ENCODE data around the gene ATF3. TPM values are rescaled to one million over a fixed set of nuclear protein-coding genes. Genes with fewer than 3 reads are reported as not detected.

Gene ATF3
- total RNA-seq, 1 donor from 2014 or later: 2.9 TPM

DNA sequence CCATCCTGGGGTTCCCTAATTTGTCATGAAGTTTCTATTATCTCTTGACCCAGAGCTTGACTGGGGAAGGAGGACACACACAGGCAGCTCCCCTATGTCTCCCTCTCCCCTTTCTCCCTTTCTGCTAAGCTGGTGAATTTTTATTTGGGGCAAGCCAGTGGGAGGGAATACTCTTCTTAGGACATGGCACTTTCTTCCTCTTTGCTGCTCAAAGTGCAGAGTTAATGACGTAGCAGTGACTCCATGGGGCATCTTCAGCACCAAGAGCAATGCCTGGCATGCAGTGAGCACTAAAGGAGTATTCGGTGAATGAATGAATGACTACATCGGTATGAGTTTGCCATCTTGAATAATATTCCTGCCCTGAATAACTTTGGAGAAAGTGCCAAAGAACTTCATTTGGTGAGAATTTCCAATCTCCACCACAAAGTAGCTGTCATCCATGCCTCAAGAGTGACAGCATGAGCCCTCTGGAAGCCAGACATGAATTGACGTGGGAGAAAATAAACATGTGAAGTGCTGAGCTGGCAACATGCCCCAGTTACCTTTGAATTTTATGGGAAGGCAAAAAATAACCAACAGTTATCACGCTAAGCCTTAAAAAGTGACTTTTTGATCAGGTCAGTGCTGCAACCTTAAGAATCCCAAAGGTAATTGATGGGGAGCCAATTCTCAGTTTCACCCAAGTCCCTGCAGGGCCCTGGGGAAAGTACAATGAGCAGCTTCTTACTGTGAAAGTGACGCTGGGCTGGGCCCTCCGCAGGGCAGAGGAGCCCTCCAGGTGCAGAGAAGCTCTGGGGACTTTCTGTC is 22.1 kb upstream of the ATF3 start:
- no peak for DNase-seq (ENCODE audit: low read depth)

DNA sequence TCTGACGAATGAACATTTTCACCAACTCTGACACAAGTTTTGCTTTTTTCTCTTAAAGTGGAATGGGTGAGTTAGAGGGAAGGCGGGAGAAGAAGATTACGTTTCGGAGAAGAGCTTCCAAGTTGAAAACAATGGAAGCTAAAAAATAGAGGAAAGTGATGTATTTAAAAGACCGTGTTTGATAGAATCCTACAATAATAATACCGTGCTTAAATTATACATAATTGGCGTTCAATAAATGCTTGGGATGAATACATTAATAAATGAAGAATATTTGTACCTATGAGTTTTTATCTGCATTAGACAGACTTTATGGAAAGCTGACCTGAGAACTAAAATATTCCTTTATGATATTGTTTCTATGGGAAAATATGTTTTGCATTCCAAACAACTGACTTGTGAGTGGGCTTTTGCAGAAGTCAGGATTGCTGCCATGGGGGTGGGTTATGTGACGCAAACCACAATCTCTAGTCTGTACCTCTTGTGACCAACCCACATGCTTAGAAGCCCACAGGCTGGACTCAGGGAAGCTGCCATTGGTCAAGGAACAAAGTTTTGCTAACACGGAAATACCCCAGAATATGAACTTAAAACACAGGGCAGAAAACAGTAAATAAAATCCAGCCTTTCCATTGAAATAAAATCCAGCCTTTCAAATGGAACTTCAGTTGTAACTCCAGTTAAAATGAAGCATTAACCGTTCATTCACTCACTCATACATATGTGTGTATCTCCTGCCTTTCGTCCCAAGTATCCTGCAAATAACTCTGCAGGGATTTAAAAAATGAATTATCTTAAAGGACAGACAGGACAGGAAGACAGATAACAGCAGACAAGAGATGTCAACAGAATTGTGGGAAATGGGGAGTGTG is 21.3 kb upstream of the ATF3 start:
- DNase-seq (ENCODE audit: low read depth): no peak

- no peak for DNase-seq (ENCODE audit: low read depth)
Measured at GRCh38 chr1:212587888-212588510, 20.6 kb upstream of the ATF3 start.

- no peak for DNase-seq (ENCODE audit: low read depth)
Measured at GRCh38 chr1:212589446-212589845, 19.1 kb upstream of the ATF3 start.

GRCh38 chr1:212591922-212592321 is 16.6 kb upstream of the ATF3 start:
- no peak for DNase-seq (ENCODE audit: low read depth)

GRCh38 chr1:212593821-212594251 is 14.7 kb upstream of the ATF3 start:
- DNase-seq (ENCODE audit: low read depth): no peak

- DNase-seq (ENCODE audit: low read depth): no peak
Measured at GRCh38 chr1:212594640-212595039, 13.9 kb upstream of the ATF3 start.

DNA sequence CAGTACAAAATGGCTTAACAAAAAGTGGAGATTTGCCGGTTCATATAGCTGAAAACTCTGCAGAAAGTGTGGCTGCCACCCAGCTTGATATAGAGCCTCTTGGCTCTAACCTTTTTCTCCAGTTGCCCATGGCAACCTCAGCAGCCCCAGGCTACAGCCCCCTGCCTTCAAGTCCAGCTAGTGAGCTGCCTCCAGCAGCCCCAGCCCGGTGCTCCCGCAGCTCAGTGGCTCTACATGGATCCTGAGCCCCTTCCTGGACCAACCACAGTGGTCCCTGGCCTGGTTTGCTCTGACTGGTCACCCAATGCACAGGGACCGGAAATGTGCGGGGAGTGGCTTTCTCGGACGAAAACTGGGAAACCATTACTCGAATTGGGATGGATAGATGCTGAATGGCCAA is 13.3 kb upstream of the ATF3 start:
- no peak for DNase-seq (ENCODE audit: low read depth)

DNA sequence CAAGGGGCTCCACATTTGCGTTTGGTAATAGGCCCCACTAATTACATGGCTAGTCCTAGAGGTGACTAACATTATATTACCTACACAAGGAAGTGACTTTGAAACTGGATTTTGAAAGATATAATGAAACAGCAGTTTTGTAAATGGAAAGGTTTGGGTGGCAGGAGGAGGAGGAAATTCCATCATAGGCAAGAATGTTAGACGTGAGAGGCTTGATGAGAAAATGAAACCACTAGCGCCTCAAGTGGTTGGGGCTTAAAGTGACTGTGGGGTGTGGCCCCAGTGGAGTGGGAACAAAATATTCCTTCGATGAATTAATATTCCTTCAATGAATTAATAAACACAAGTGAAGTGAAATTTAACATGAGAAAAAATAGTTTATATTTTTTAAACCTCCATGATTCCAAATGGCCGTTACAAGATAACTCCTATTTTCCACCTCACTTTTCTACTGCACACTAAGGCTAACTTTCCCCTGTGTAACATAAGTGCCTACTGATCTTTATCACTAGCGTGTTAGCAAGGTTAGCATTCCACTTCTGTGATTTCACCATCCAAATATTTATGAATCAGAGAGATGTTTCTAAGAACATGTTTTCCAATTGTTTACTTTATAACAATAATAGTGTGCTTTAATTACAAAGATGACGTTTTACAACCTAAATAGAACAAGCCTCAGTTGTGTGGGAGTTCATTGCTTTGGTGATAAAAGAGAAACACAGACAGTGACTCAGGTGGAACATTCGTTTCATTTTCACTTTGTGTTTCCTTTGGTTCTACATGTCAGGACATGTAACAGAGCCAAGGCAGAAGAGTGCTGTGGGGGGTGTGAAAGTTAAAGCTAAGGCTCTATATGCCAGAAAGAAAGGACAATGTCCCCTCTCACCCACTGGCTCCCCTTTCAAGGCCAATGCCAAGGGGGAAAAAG is 12.5 kb upstream of the ATF3 start:
- DNase-seq (ENCODE audit: low read depth): peak; percentile 79

DNA sequence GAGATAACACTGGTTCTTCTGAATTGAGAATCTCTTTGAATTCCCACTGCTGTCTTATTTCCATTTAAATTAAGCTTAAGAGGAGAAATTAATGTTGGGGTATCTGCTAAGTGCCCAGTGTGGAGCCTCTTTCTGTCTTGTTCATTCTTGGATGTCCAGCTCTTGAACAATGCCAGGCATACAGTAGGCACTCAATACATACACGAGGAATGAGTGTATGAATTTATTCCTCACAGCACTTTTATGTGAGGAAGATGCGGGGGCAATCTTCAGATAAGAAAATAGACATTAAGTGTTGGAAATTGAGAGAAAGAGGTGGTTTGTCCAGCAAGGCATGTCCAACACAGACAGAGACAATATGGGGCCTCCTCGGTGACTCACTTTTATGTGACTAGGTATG is 11.8 kb upstream of the ATF3 start:
- no peak for DNase-seq (ENCODE audit: low read depth)

GRCh38 chr1:212597487-212597886 is 11.1 kb upstream of the ATF3 start:
- DNase-seq (ENCODE audit: low read depth): no peak

DNA sequence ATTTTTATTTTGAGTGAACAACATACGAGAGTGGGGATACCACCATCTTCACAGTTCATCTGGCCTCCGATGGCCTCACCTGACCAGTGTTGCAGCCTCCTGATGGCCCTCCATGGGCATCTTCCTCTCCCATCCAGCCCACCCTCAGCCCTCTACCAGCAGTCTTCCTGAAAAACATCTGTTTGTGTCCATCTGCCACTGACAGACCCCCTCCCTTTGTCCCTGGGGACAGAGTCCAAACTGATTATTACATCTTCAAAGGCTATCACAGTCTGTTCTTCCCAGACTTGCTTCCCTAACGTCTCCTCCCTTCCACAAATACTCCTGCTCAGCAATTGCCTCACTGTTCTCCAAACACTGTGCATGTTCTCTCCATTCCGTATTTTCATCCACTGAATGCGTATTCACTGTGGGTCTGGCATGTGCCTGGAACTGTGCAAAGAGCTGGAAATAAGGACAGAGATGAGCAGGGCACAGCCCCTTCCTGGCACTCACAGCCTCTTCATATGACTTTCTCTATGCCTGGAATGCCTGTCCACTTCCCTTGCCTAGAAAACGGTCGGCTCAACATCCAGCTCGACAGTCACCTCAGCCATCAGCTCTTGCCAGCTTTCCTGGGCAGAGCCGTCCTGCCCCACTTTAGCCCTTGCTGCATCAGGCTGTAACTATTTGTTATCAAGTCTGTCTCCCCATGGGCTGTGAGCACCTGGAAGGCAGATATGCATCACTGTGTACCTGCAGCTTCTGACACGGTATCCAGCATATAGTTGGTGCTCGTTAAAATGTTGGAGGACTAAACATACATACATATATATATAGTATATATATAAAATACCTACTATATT is 8.3 kb upstream of the ATF3 start:
- no peak for DNase-seq (ENCODE audit: low read depth)

- DNase-seq (ENCODE audit: low read depth): no peak
Measured at GRCh38 chr1:212600980-212601379, 7.6 kb upstream of the ATF3 start.

DNA sequence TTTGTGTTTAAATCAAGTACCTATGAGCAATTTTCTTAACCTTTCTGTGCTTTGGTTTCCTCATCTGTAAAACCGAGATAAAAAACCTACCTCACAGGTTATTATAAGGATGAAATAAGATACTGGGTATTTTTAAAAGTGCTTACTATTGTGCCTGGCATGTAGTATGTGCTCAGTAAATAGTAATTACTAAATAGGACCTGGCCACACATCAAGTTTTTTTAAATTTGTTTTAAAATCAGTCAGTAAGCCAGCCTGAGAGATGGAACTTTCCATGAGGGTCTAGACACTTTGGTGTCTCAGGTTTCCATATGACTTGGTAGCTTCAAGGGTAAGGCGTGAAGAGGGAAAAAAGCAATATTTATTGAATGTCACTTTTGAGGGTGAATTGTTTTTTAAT is 7.0 kb upstream of the ATF3 start:
- DNase-seq (ENCODE audit: low read depth): no peak

DNA sequence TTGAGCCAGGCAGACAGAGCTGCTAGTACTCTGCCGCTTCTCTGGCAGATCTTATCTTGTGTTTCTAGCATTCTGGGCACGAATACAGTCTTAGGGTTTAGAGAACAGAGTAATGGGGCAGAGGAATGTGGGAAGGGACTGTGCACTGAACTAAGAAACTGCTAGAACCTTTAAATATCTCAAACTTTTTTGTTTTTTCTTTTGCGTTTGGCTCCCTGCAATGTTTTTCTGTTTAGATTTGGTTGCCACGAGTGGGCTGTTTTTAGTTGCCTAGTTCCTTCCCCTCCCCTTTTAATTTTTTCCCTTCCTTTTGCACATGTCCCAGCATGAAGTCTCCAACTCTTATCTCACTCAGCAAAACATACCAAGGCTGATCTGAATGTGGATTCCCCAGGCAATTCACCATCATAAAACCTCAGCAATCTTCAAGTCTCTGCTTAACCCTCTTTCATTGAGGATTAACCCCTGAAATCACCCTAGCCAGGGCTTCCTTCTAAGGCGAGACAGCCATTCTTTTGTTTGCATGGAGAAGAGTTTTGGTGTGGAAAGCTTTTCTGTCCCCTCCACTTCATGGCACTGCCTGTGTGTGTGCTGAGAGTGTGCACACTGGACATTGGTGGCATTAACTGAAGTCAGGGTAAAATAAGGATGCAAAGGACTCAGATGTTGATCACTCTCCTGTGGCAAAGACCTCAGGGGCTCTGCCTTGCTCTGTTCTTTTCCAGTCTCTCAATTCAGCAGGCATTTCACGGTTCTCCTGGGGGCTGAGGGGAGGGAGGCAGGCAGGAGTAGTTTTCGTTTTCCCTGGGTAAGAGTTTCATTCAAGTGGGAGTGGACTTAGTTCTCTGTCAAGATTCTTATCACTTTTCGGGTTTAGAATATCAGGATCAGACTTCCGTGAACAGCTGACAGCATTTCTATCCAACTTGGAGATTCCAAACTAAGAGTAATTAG is 2.8 kb upstream of the ATF3 start:
- no peak for DNase-seq (ENCODE audit: low read depth)

GRCh38 chr1:212606395-212607205 is 2.0 kb upstream of the ATF3 start:
- no peak for DNase-seq (ENCODE audit: low read depth)

DNA sequence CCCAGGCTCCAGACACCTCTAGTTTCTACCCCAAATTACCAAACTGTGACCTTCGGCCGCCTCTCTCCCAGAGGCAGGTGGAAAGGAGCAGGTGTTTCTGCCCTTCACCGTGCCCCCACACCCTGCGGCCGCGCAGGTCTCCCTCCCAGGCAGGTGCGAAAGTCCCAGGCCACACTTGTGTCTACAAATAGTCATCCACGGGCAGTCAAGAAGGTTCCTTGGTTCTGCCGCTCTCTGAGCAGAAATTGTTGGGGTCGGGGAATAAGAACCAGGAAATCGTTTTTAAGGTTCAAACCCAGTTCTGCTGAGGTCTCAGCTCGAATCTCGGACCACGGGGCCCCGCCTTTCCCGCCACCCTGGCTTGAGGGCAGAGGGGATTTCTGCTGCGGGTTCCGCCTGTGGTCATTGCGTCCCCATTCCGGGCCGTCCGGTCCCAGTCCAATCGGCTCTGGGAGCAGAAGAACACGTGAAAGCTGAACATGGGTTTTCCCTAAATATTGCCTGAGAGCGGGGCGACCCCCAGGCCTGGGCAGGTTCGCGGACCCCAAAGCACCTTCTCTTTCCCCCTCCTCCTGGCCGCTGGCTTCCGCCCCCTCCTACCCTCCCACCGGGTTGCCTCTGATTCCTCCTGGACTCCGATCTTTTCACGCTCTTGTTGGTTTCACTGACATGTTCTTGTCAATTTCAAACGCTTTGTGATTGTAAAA is 1.2 kb upstream of the ATF3 start:
- no peak for DNase-seq (ENCODE audit: low read depth)
